ENCODE measurements around the gene SLC6A9.

The SLC6A9 gene

GRCh38 chr1:44015206-44015605 is 16.1 kb downstream of the SLC6A9 start:
- Mint-ChIP-seq H3K36me3 (ENCODE audit: low read depth) (no peaks in the 10 kb centered on the region), H3K4me3 (no peak overlapping the region), H3K27ac (no peak overlapping the region), H3K27me3 (peaks cover 7% of the 10 kb centered on the region), H3K4me1 (ENCODE audit: low read depth) (no peaks in the 10 kb centered on the region), H3K9me3 (no peaks in the 10 kb centered on the region)
- intact Hi-C loops (cut with micrococcal nuclease): no loop called here

- Mint-ChIP-seq H3K27me3 (peaks cover 7% of the 10 kb centered on the region), H3K36me3 (ENCODE audit: low read depth) (no peaks in the 10 kb centered on the region), H3K4me1 (ENCODE audit: low read depth) (no peaks in the 10 kb centered on the region), H3K9me3 (no peaks in the 10 kb centered on the region), H3K27ac (no peak overlapping the region), H3K4me3 (no peak overlapping the region)
- intact Hi-C loops (cut with micrococcal nuclease): no loop called here
Measured at GRCh38 chr1:44014365-44015104, 16.7 kb downstream of the SLC6A9 start.

DNA sequence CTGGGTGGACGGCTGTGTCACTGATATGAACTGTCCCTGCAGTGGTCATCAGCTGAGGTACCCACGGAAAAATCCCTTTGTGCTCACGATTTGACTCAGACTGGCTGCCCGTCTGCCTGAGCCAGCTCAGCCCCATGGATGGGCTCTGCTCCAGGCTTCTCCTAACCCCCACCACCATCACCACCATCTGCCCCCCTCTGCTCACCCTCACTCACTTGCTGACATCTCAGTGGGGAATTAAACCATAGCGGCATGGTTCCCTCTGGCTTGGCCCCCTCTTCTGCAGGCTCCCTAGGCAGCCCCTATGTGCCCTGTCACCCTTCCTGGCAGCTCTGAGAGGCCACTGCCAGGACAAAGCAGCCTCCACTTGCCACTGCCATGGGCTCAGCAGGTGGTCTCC is 17.3 kb downstream of the SLC6A9 start:
- Mint-ChIP-seq H3K4me1 (ENCODE audit: low read depth) (no peaks in the 10 kb centered on the region), H3K27ac (no peak overlapping the region), H3K27me3 (peaks cover 7% of the 10 kb centered on the region), H3K9me3 (no peaks in the 10 kb centered on the region), H3K36me3 (ENCODE audit: low read depth) (no peaks in the 10 kb centered on the region), H3K4me3 (no peak overlapping the region)
- intact Hi-C loops (cut with micrococcal nuclease): no loop called here

DNA sequence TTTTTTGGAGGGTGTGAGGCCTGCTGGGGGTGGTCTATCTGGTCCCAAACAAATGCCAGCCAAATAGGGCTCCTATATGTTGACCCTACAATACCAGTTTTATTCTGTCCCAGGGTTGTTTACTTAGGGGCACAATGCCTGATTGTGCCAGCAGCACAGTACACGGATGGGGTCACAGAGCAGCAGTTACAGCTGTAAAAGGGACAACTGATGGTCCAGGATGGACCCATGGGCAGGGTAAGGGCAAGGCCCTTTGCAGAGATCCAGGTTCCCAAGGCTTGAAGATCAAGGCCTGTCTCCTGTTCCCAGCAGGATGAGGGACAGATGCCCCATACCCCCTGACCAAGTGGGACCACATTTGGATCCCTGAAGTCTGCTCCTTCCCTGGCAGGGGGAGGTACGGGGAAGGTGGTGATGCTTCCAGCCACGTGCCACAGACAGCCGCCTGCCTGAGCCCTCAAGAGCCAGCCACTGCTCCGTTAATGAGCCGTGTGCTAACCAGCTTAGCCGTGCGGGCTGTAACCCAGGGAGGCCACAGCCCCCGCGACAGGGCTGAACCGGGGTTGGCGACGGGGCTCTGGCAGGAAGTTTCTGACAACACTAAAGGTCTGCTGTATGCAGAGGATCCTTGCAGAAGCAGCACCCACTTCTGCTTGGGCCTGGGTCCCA is 18.2 kb downstream of the SLC6A9 start:
- intact Hi-C loops (cut with micrococcal nuclease): no loop called here
- Mint-ChIP-seq H3K36me3 (ENCODE audit: low read depth) (no peaks in the 10 kb centered on the region), H3K4me3 (no peak overlapping the region), H3K27me3 (peaks cover 7% of the 10 kb centered on the region), H3K9me3 (no peaks in the 10 kb centered on the region), H3K27ac (no peak overlapping the region), H3K4me1 (ENCODE audit: low read depth) (no peaks in the 10 kb centered on the region)

- Mint-ChIP-seq H3K36me3 (ENCODE audit: low read depth) (no peaks in the 10 kb centered on the region), H3K27ac (no peak overlapping the region), H3K4me1 (ENCODE audit: low read depth) (no peaks in the 10 kb centered on the region), H3K4me3 (no peak overlapping the region), H3K9me3 (no peaks in the 10 kb centered on the region), H3K27me3 (peaks cover 7% of the 10 kb centered on the region)
- intact Hi-C loops (cut with micrococcal nuclease): no loop called here
Measured at GRCh38 chr1:44012404-44012803, 18.9 kb downstream of the SLC6A9 start.

GRCh38 chr1:44010935-44011471 is 20.3 kb downstream of the SLC6A9 start:
- Mint-ChIP-seq H3K4me3 (no peak overlapping the region), H3K27ac (no peak overlapping the region), H3K27me3 (peaks cover 8% of the 10 kb centered on the region), H3K36me3 (ENCODE audit: low read depth) (no peaks in the 10 kb centered on the region), H3K4me1 (ENCODE audit: low read depth) (no peaks in the 10 kb centered on the region), H3K9me3 (no peaks in the 10 kb centered on the region)
- intact Hi-C loops (cut with micrococcal nuclease): no loop called here

GRCh38 chr1:44008259-44008658 is 23.0 kb downstream of the SLC6A9 start:
- intact Hi-C loops (cut with micrococcal nuclease): no loop called here
- peaks cover 4% of the 10 kb centered on the region for H3K27me3 Mint-ChIP-seq
- no peaks in the 10 kb centered on the region for H3K4me1 Mint-ChIP-seq (ENCODE audit: low read depth)
- H3K4me3 Mint-ChIP-seq: no peak overlapping the region
- no peaks in the 10 kb centered on the region for H3K9me3 Mint-ChIP-seq
- no peak overlapping the region for H3K27ac Mint-ChIP-seq
- H3K36me3 Mint-ChIP-seq (ENCODE audit: low read depth): no peaks in the 10 kb centered on the region

DNA sequence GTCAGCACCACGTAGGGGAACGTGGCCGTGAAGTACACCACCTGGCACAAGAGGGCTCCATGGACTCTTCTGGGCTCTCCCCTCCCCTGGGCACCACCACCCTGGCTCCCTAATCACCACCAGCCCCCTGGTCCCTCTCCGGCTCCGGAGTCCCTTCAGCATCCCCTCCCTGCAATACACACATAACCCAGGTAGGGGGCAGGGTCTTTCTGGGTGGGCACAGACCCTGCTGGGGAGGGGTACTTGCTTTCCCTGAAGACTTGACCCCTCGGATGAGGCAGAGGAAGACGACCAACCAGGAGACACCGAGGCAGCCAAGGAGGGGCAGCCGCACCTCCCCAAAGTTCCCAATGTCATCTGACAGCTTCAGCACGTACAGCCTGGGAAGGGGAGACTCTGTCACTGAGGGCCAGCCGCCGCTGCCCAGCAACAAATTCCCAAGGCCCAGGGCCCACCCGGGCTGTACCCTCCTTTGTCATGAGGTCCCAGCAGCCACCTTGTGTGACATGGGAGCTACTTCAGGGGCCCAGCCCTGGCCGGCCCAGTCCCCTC is 28.6 kb downstream of the SLC6A9 start:
- intact Hi-C loops (cut with micrococcal nuclease): no loop called here
- no peak overlapping the region for H3K4me3 Mint-ChIP-seq
- H3K9me3 Mint-ChIP-seq: no peaks in the 10 kb centered on the region
- H3K27ac Mint-ChIP-seq: no peak overlapping the region
- no peaks in the 10 kb centered on the region for H3K36me3 Mint-ChIP-seq (ENCODE audit: low read depth)
- peaks cover 2% of the 10 kb centered on the region for H3K27me3 Mint-ChIP-seq
- H3K4me1 Mint-ChIP-seq (ENCODE audit: low read depth): no peaks in the 10 kb centered on the region

- H3K27ac Mint-ChIP-seq: no peak overlapping the region
- peaks cover 3% of the 10 kb centered on the region for H3K27me3 Mint-ChIP-seq
- H3K4me1 Mint-ChIP-seq (ENCODE audit: low read depth): no peaks in the 10 kb centered on the region
- H3K36me3 Mint-ChIP-seq (ENCODE audit: low read depth): no peaks in the 10 kb centered on the region
- no peaks in the 10 kb centered on the region for H3K9me3 Mint-ChIP-seq
- intact Hi-C loops (cut with micrococcal nuclease): no loop called here
- H3K4me3 Mint-ChIP-seq: no peak overlapping the region
Measured at GRCh38 chr1:44002165-44002564, 29.1 kb downstream of the SLC6A9 start.

DNA sequence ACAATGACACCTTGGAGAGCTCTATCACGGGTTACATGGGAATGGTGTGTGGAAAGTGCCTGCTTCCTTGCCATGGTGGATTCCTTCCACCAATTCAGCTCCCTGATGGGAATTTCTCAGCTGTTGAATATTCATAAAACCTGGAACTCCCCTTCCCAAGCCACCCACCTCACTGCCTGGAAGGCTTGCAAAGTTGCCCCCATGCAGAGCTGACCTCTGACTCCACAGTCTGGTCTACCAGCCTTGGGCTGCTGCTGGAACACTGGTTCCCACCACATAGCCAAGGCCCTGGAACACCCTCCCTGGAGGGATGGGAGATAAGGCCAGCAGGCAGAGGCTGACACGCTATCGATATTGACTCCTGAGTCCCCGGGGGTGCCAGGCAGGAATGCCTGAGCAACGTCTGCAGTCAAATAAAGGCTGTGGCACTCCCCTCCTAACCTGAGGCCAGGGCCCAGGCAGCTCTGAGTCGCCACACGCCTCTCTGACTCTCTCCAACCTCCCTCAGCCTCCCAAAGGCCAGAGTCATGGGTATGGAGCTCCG is 31.1 kb downstream of the SLC6A9 start:
- intact Hi-C loops (cut with micrococcal nuclease): no loop called here
- no peak overlapping the region for H3K4me3 Mint-ChIP-seq
- no peaks in the 10 kb centered on the region for H3K9me3 Mint-ChIP-seq
- peaks cover 1% of the 10 kb centered on the region for H3K27me3 Mint-ChIP-seq
- no peak overlapping the region for H3K27ac Mint-ChIP-seq
- H3K4me1 Mint-ChIP-seq (ENCODE audit: low read depth): no peaks in the 10 kb centered on the region
- no peaks in the 10 kb centered on the region for H3K36me3 Mint-ChIP-seq (ENCODE audit: low read depth)

DNA sequence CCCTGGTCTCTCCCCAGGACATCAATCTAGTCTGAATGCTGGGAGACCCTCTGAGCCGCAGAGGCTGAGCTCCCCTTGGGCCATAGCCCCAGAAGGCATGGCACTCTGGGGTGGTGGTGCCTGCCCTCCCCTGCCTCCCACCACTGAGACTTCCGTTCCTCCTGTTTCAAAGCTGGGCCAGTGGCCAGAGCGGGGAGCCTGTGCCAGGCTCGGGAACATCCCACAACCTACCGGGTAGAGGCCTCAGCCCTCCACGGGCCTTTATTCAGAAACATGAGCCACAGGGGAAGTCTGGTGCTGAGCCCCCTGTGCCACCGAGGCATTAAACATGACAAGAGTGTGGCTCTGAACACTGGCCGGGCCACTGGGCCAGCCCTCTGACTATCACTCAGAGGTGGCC is 31.8 kb downstream of the SLC6A9 start:
- H3K27me3 Mint-ChIP-seq: peaks cover 1% of the 10 kb centered on the region
- H3K9me3 Mint-ChIP-seq: no peaks in the 10 kb centered on the region
- intact Hi-C loops (cut with micrococcal nuclease): no loop called here
- H3K4me1 Mint-ChIP-seq (ENCODE audit: low read depth): no peaks in the 10 kb centered on the region
- H3K36me3 Mint-ChIP-seq (ENCODE audit: low read depth): no peaks in the 10 kb centered on the region
- H3K4me3 Mint-ChIP-seq: no peak overlapping the region
- no peak overlapping the region for H3K27ac Mint-ChIP-seq

GRCh38 chr1:43998000-43998378 is 33.3 kb downstream of the SLC6A9 start:
- no peak overlapping the region for H3K27ac Mint-ChIP-seq
- intact Hi-C loops (cut with micrococcal nuclease): no loop called here
- peaks cover 1% of the 10 kb centered on the region for H3K27me3 Mint-ChIP-seq
- no peaks in the 10 kb centered on the region for H3K36me3 Mint-ChIP-seq (ENCODE audit: low read depth)
- no peaks in the 10 kb centered on the region for H3K9me3 Mint-ChIP-seq
- H3K4me3 Mint-ChIP-seq: no peak overlapping the region
- peaks cover under 1% of the 10 kb centered on the region for H3K4me1 Mint-ChIP-seq (ENCODE audit: low read depth)

DNA sequence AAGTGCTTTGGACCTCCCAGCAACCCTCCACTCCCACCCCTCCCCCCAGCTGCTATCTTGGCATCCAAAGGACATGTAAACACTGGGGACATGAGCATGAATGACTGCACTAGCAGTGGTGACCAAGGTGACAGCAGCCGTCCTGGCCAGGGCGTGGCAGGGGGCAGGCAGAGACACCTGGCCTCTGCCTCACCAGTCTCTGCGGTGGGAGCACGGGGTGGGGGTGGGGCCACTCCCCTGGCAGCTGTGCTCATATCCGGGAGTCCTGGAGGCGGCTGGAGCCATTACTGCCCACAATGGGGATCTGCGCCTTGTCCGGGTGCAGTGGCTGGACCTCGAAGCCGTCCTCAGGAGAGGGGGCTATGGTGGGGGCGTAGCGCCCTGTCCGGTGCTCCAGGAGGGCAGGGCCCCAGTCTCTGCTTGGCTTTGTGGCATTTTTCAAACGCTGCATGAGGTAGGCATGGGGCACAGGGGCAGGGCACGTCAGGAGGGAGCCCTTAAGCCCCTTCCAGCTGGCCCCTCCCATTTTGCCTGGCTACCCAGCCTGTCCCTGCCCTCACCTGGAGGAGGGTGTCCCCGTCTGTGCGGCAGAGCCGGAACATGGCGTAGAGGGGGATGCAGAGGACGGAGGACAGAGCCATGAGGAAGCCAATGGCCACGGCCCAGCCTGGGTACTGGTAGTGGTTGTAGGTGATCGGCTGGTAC is 33.8 kb downstream of the SLC6A9 start:
- H3K9me3 Mint-ChIP-seq: no peaks in the 10 kb centered on the region

GRCh38 chr1:43996733-43997115 is 34.5 kb downstream of the SLC6A9 start:
- Mint-ChIP-seq H3K27me3 (peaks cover 10% of the 10 kb centered on the region), H3K4me1 (ENCODE audit: low read depth) (peaks cover 13% of the 10 kb centered on the region), H3K36me3 (ENCODE audit: low read depth) (peaks cover 3% of the 10 kb centered on the region), H3K27ac (no peak overlapping the region), H3K9me3 (no peaks in the 10 kb centered on the region), H3K4me3 (no peak overlapping the region)
- intact Hi-C loops (cut with micrococcal nuclease): no loop called here

More for the DNA sequence above, 33.8 kb downstream of the SLC6A9 start:
- H3K27me3 Mint-ChIP-seq: peaks cover 5% of the 10 kb centered on the region
- H3K4me1 Mint-ChIP-seq (ENCODE audit: low read depth): peaks cover 6% of the 10 kb centered on the region
- no peaks in the 10 kb centered on the region for H3K36me3 Mint-ChIP-seq (ENCODE audit: low read depth)
- H3K27ac Mint-ChIP-seq: no peak overlapping the region
- intact Hi-C loops (cut with micrococcal nuclease): no loop called here
- no peak overlapping the region for H3K4me3 Mint-ChIP-seq
